OCI-LY3 (cell line): ENCODE results near the gene MPC2.

Experiments used
- CTCF ChIP-seq: fragments of 200-600, 300-600 bp; sonication (generic); IDR thresholded peaks from 2 replicates; pipeline ENCODE4 v1.5.1; 2014; ENCODE audit warnings: antibody characterized with exemption, low read length, low read depth
- EZH2phosphoT487 ChIP-seq: fragments of 200-600 bp; shearing (Covaris generic); IDR thresholded peaks from 2 replicates; pipeline ENCODE4 v1.6.1; 2018; ENCODE audit warnings: antibody characterized with exemption, mixed run types, low read depth

- TF ChIP-seq CTCF (no peak), EZH2phosphoT487 (no peak)
Observed at GRCh38 chr1:167973832-167974231, 37.0 kb upstream of the MPC2 start.
